ENCODE measurements around the gene SLC16A4. TPM values are rescaled to one million over a fixed set of nuclear protein-coding genes. Genes with fewer than 3 reads are reported as not detected.
A peak's percentile ranks its signal among the peaks of the same experiment; 100 is the strongest.

Gene SLC16A4
- total RNA-seq, 4 donors from 2014 or later = 10.5 to 16.9 (median 15.2) TPM

GRCh38 chr1:110387048-110387754 lies 3.6 kb downstream of the SLC16A4 start:
- Histone ChIP-seq H3K4me3 (no peak overlapping the region), H3K36me3 (peaks cover 0 to 53% of the 10 kb centered on the region in 2 donors), H3K27ac (no peak overlapping the region), H3K9me3 (no peaks in the 10 kb centered on the region), H3K27me3 (no peaks in the 10 kb centered on the region), H3K4me1 (peaks cover 3 to 33% (median 5%) of the 10 kb centered on the region in 3 donors)
- 88% methylated on average over 1 of the region's 1 CpG; no CpG with 5 or more reads in 1 of the 2 donors for WGBS, 2 donors (ENCODE audit: low coverage in 1 of 2)
- TF ChIP-seq EP300 (IDR thresholded peaks at IDR 0.05) (no peak), CTCF (IDR thresholded peaks at IDR 0.05) (no peak), POLR2AphosphoS5 (IDR thresholded peaks at IDR 0.05) (no peak), POLR2A (IDR thresholded peaks at IDR 0.05) (no peak)
- no peak for ATAC-seq

- WGBS, 2 donors (ENCODE audit: low coverage in 1 of 2) = 100% methylated on average over 1 of the region's 1 CpG
- TF ChIP-seq EP300 (IDR thresholded peaks at IDR 0.05) (no peak), POLR2A (IDR thresholded peaks at IDR 0.05) (no peak), POLR2AphosphoS5 (IDR thresholded peaks at IDR 0.05) (no peak), CTCF (IDR thresholded peaks at IDR 0.05) (no peak)
- H3K9me3 ChIP-seq = no peaks in the 10 kb centered on the region
- H3K4me1 ChIP-seq = peaks cover 0 to 19% (median 5%) of the 10 kb centered on the region in 3 donors
- H3K27me3 ChIP-seq = no peaks in the 10 kb centered on the region
- peaks cover 0 to 69% of the 10 kb centered on the region in 2 donors for H3K36me3 ChIP-seq
- H3K27ac ChIP-seq = no peak overlapping the region
- no peak overlapping the region for H3K4me3 ChIP-seq
- ATAC-seq = no peak
Measured at GRCh38 chr1:110385369-110385768, 5.5 kb downstream of the SLC16A4 start.

- H3K9me3 ChIP-seq = no peaks in the 10 kb centered on the region
- H3K4me3 ChIP-seq = no peak overlapping the region
- H3K27me3 ChIP-seq = no peaks in the 10 kb centered on the region
- peak overlapping the region in 1 of 4 donors; percentile 36 for H3K27ac ChIP-seq
- ATAC-seq = no peak
- TF ChIP-seq CTCF (IDR thresholded peaks at IDR 0.05) (no peak), EP300 (IDR thresholded peaks at IDR 0.05) (no peak), POLR2A (IDR thresholded peaks at IDR 0.05) (no peak)
- peaks cover 0 to 13% (median 5%) of the 10 kb centered on the region in 3 donors for H3K4me1 ChIP-seq
- H3K36me3 ChIP-seq = peaks cover 0 to 76% of the 10 kb centered on the region in 2 donors
- WGBS, 2 donors (ENCODE audit: low coverage in 1 of 2) = 94 to 96% methylated on average over 9 to 16 of the region's 19 CpGs
Measured at GRCh38 chr1:110384581-110385321, 6.1 kb downstream of the SLC16A4 start.

GRCh38 chr1:110383251-110383990 lies 7.4 kb downstream of the SLC16A4 start:
- WGBS, 2 donors (ENCODE audit: low coverage in 1 of 2) = 84 to 89% methylated on average over 2 to 3 of the region's 5 CpGs
- Histone ChIP-seq H3K27me3 (no peaks in the 10 kb centered on the region), H3K36me3 (peaks cover 0 to 81% of the 10 kb centered on the region in 2 donors), H3K9me3 (no peaks in the 10 kb centered on the region), H3K4me3 (no peak overlapping the region), H3K27ac (peak overlapping the region in 2 of 4 donors; percentile 24 to 40), H3K4me1 (no peaks in the 10 kb centered on the region)
- peak; percentile 27 for ATAC-seq
- TF ChIP-seq POLR2A (IDR thresholded peaks at IDR 0.05) = no peak
- no peak for TF ChIP-seq POLR2AphosphoS5 (IDR thresholded peaks at IDR 0.05)
- TF ChIP-seq CTCF (IDR thresholded peaks at IDR 0.05) = no peak
- TF ChIP-seq EP300 (IDR thresholded peaks at IDR 0.05) = no peak

Data from gastroesophageal sphincter (tissue), 4 donors.